NCI-H748 treated with DMSO at 0.1 percent for 48 hours (cell line): ENCODE data around the gene KRT4.

Source experiments
- DNase-seq: peaks from one replicate; lab custom pipeline; 2025; lab: John Stamatoyannopoulos, UW

The KRT4 gene

DNA sequence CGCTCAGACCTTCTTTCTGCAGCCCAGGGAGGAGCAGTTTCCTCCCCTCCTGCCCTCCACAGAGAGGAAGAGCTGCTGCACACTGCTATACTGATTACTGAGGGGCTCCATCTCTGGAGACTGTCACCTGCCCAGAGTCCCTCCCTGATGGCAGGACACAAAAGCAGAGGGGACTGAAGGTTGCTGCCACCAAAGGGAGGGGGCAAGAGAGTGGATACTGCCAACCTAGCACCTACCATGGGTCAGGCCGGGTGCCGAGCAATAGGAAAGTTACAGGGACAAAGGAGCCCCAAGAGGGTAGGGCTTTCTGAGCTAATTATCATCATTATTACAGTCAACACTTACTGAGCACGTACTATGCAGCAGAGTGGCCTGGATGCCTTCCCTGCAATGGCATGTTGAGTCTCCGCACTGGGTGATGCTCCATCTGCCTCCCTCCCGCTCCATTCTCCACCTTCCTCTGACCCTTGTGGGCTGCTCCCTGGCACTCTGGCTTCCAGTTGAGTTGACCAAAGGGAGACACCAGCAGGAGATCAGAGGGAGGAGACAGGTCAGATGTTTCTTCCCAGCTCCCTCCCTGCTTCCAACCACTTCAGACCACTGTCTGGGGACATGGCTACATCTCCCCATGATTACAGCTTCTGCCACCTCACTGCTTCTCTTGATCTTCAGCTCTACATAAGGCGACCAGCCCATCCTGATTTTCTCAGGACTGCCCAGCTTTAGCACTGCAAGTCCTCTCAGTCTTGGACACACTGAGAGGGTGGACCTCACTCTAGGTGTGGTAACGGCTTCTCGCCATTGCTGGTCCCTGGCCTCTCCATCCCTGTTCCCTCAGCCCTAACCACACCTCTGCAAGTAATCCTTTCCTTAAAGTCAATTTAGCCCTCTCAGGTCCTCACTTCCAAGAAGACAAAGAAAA is 22.8 kb upstream of the KRT4 start:
- DNase-seq, result no peak

DNA sequence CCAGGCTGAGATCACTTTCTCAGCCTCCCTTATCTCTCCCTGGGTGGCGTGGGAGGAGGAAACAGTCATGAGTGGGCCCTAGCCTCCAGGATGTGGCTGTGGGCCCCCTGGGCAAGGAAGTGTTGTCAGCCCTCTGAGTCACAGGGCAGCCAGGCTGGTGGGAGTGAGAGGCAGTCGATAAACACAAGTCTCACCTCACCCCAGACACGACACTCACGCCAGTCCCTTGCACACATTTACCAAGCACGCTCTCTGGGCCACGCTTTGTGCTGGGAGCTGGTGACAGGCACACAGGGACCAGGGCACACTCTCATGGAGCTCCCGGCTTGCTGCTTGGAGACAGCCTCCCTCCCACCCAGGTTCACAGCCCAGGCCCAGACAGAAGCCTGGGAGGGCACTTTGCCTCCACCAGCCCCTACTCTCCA is 22.1 kb upstream of the KRT4 start:
- DNase-seq, result no peak

- DNase-seq, result no peak
Observed at GRCh38 chr12:52835271-52836041, 21.5 kb upstream of the KRT4 start.

- DNase-seq, result no peak
Observed at GRCh38 chr12:52834727-52835001, 20.7 kb upstream of the KRT4 start.

- no peak for DNase-seq
Observed at GRCh38 chr12:52833922-52834726, 20.2 kb upstream of the KRT4 start, which contains the start of gene KRT79. TSS of gene KRT79 (minus strand) at chr12:52834311. CDS start at chr12:52834260, 51 bp downstream.

DNA sequence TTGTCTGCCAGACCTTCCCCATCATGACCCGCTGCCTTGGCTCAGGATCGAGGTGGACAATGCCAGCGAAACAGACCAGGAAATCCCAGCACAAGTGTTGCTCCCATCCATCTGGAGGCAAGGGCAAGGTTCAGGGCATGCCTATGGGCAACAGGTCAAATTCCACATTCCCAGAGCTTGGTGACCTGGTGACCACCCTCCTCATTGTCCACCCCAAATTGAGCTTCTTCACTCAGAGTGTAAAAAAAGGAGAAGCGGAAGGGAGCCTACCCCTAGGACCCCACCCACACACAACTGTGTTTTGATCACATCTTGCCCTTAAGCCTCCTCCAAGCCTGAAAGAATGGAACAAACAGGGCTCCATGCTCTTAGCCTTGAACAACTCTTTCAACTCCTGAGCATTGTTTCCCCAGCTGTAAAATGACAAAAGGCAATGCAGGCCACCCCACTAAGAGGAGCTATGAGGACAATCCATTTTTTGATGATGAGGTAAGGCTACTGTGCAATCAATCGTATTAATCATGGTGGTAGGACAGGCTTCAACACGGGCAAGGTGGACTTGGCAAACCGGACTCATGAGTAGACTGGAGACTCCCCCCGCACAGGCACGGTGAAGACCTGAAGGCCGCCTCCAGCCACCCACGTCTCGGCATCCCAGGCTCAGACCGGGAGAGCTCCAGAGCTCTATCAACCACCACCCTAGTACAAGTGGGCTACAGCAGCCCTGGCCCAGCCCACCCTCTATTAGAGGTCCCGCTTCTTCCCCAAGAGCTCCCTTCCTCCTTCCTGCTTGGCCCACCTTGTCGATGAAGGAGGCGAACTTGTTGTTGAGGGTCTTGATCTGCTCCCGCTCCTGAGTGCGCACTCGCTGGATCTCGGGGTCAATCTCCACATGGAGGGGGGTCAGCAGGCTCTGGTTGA is 19.3 kb upstream of the KRT4 start:
- DNase-seq, result no peak

DNA sequence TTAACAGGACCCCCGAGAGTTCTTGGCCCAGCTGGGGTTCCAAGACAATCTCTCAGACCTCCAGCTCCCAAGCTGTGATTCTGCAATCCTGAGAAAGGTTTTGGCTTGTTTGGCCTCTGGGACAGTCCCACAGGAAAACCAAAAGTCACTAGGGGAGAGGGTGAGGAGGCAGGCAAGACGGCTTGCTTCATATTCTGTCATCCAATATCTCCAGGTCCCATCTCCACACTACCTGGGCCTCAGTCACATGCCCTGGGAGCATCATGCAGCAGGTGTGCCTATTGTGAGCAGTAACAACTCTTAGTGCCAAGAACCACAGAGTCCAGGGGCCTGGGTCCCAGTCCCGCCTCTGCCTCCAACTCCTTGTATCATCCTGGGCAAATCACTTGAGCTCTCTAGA is 18.5 kb upstream of the KRT4 start:
- DNase-seq, result no peak

- no peak for DNase-seq
Observed at GRCh38 chr12:52831251-52831650, 17.3 kb upstream of the KRT4 start.

DNA sequence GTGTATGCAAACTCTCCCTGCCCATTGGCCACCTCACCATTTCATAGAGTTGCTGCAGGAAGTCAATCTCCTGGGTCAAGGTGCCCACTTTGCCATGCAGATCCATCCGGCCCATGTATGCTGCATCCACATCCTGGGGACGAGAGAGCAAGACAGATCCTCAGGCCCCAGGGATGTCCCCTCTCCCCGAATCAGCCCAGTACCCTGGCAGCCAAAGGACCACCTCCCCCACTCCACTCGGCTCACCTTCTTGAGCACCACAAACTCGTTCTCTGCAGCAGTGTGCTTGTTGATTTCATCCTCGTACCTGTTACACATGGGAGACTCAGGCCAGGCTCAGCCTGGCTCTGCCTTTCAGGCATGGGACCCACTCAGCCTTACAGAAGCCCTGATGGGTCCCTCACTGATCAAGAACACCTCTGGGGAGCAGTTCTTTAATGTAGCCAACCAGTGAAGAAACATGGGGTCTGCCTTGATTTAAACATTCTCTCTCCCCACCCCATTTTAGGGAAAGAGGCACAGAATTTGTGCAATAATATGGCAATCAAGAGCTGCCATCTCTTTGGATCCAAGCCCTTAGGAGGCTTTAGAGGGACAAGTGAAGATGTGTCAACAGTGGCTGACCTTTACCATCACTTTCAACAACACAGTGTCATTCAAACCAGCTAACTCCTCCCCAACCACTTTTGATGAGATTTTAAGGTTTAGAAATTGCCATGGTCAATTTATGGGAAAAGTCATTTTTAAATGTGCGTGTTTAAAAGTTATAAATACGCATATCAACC is 16.3 kb upstream of the KRT4 start:
- DNase-seq, result no peak

- no peak for DNase-seq
Observed at GRCh38 chr12:52828591-52829021, 14.7 kb upstream of the KRT4 start.

- no peak for DNase-seq
Observed at GRCh38 chr12:52828156-52828555, 14.2 kb upstream of the KRT4 start.

DNA sequence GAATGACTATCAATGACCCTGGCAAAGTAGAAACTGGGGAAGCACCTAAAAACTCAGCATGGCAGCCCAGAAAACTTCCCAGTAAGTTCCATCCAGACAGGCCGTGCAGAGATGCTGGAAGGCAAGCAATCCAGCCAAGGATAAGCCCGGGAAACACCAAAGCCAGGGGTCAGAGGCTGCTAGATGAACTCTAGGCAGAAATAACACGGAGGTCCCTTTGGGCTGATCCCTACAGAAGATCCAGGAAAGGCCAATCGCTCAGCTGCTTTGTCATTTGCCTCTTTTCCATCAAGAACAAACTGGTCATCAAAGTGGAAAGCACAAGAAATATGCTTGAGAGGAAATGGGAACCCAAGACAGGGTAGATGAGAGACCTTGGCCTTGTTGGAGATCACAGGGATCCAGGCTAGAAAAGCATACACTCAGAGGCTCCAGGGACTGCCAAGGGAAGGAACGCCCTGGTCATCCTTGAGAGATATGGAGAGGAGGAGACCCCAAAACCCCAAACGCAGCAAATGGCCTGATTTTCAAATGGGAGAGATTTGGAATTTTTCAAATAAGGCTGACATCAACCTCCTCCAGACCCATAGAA is 13.7 kb upstream of the KRT4 start:
- DNase-seq, result no peak

GRCh38 chr12:52826611-52827498 is 12.9 kb upstream of the KRT4 start:
- no peak for DNase-seq

- no peak for DNase-seq
Observed at GRCh38 chr12:52825961-52826360, 12.0 kb upstream of the KRT4 start.

DNA sequence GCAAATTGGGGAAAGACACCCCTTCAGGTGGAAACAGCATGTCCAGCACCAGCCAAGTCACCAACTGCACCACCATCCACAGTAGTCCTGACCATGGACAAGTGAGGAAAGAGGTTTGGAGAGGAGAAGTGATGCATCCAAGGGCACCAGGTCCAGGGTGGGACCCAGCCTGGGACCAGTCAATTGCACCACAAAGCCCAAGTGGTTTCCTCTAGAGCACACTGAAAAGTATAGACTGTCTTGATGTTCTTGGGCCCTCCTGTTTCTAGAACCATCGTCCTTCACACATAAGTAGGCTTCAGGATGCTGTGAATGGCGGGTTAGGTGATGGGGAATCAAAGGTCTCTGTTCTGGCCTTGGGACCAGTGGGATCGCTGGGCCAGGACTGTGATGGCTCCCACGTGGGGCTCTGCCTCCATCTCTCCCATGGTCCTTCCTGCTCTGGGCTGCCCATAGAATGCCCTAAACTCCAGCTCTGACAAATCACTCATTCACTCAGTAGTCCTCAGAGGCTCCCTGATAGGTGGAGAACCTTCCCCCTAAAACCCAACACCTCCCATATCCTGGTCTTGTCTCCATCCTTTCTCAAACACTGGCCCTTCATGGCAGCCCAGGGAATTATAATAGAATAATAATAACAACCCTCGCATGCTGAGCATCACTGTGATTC is 11.0 kb upstream of the KRT4 start:
- no peak for DNase-seq

DNA sequence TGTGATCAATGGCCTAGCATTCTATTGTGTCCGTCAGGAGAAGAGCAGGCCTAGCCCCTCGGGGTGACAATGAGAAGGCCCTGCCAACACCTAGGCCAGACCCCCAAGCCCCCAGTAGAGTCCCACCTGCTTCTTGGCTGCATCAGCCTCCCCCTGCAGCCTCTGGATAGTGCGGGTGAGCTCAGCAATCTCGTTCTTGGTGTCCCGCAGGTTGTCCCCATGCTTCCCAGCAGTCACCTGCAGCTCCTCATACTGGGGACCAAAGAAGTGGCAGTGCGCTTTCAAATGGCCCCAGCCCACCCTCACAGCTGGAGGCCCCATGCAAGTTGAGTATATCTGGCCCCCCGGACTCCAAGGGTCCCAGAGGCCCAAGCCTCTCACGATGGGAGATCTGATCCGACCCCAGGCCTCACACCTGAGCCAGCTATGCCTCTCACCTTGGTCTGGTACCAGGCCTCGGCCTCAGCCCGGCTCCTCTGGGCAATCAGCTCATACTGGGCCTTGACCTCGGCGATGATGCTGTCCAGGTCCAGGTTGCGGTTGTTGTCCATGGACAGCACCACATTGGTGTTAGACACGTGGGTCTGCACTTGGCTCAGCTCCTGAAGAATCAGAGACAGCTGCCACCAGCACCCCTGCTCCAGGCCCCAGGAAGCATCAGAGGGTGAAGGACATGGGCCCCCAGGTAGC is 10.0 kb upstream of the KRT4 start:
- no peak for DNase-seq

GRCh38 chr12:52822771-52823510 is 9.0 kb upstream of the KRT4 start:
- no peak for DNase-seq
